Neural cell (in vitro differentiated cells): ENCODE results near the gene THOP1.

Source experiments
- CTCF ChIP-seq: fragments of 450-650 bp; IDR thresholded peaks from 2 replicates; pipeline ENCODE4 v1.5.1; 2014; ENCODE audit warnings: antibody characterized with exemption, mild to moderate bottlenecking, moderate library complexity; ENCODE audit not compliant: poor library complexity, severe bottlenecking
- EP300 ChIP-seq: fragments of 450-650 bp; conservative IDR thresholded peaks from 2 replicates; pipeline ENCODE4 v1.6.1; 2014; ENCODE audit warnings: antibody characterized with exemption, mild to moderate bottlenecking, moderate library complexity; ENCODE audit not compliant: poor library complexity, severe bottlenecking
- EZH2 ChIP-seq: fragments of 200-600, 300-800 bp; shearing (Covaris generic), sonication (generic); IDR thresholded peaks from 2 replicates; pipeline ENCODE4 v1.6.1; 2014; ENCODE audit warnings: antibody characterized with exemption, low read length, borderline replicate concordance, mild to moderate bottlenecking; ENCODE audit not compliant: insufficient read depth, poor library complexity, severe bottlenecking
- POLR2AphosphoS5 ChIP-seq: IDR thresholded peaks from 2 replicates; pipeline ENCODE4 v1.6.1; 2012
- TF ChIP-seq, protein P1 (sequence below): IDR thresholded peaks from 2 replicates; pipeline ENCODE4 v1.6.1; 2012; ENCODE audit warnings: borderline replicate concordance

- TF ChIP-seq CTCF: no peak
- TF ChIP-seq POLR2AphosphoS5: no peak
- TF ChIP-seq, protein P1, sequence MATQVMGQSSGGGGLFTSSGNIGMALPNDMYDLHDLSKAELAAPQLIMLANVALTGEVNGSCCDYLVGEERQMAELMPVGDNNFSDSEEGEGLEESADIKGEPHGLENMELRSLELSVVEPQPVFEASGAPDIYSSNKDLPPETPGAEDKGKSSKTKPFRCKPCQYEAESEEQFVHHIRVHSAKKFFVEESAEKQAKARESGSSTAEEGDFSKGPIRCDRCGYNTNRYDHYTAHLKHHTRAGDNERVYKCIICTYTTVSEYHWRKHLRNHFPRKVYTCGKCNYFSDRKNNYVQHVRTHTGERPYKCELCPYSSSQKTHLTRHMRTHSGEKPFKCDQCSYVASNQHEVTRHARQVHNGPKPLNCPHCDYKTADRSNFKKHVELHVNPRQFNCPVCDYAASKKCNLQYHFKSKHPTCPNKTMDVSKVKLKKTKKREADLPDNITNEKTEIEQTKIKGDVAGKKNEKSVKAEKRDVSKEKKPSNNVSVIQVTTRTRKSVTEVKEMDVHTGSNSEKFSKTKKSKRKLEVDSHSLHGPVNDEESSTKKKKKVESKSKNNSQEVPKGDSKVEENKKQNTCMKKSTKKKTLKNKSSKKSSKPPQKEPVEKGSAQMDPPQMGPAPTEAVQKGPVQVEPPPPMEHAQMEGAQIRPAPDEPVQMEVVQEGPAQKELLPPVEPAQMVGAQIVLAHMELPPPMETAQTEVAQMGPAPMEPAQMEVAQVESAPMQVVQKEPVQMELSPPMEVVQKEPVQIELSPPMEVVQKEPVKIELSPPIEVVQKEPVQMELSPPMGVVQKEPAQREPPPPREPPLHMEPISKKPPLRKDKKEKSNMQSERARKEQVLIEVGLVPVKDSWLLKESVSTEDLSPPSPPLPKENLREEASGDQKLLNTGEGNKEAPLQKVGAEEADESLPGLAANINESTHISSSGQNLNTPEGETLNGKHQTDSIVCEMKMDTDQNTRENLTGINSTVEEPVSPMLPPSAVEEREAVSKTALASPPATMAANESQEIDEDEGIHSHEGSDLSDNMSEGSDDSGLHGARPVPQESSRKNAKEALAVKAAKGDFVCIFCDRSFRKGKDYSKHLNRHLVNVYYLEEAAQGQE: no peak
- TF ChIP-seq EP300: no peak
- no peak for TF ChIP-seq EZH2
Observed at GRCh38 chr19:2805261-2805900, 20.1 kb downstream of the THOP1 start.
